Testis (tissue), 2 donors: ENCODE measurements around the gene VIT.
A peak's percentile ranks its signal among the peaks of the same experiment; 100 is the strongest.

Source experiments
- CTCF ChIP-seq, 3 experiments: fragments of 450-650 bp in 2 of 3; fragments of 200-600 bp in 1 of 3; sonication (generic) in 1 of 3; IDR thresholded peaks; one replicate each; pipeline ENCODE4 v1.5.1; 2016 to 2019; ENCODE audit warnings: antibody characterized with exemption in 3 of 3, mild to moderate bottlenecking in 2 of 3, moderate library complexity in 1 of 3
- POLR2A ChIP-seq: fragments of 450-650 bp; IDR thresholded peaks from one replicate; pipeline ENCODE4 v1.6.1; 2017; ENCODE audit warnings: antibody characterized with exemption, mild to moderate bottlenecking, moderate library complexity

GRCh38 chr2:36708041-36708741, 11.7 kb downstream of the VIT start:
- TF ChIP-seq CTCF (IDR thresholded peaks at IDR 0.05) (peak in 1 of 3 experiments; percentile 31), POLR2A (no peak)
